ENCODE results near the gene FHIP1B. TPM values are rescaled to one million over a fixed set of nuclear protein-coding genes. Genes with fewer than 3 reads are reported as not detected.
"Not testable (repeated sequence)": the region's sequence is repeated elsewhere in the genome, so short reads cannot be mapped to it uniquely, and the experiment has no call there.

Gene FHIP1B
- total RNA-seq: 10 to 100 TPM; 36.3 to 77.6 (median 41.1) TPM
- 10 to 100 TPM; 14.9 to 41.6 (median 39.1) TPM for polyA plus RNA-seq
- long read RNA-seq, donor 1, partial matches to known transcripts: 6 of 8 reads
- long read RNA-seq, donor 1, other reads (novel, unspliced or antisense): 0 of 8 reads
- long read RNA-seq, donor 2, transcript FAM160A2-202 (12 exons, 3,354 nt): major isoform, 5 of 12 reads
- long read RNA-seq, donor 2, partial matches to known transcripts: 0 of 12 reads
- long read RNA-seq, donor 2, other reads (novel, unspliced or antisense): 0 of 12 reads

DNA sequence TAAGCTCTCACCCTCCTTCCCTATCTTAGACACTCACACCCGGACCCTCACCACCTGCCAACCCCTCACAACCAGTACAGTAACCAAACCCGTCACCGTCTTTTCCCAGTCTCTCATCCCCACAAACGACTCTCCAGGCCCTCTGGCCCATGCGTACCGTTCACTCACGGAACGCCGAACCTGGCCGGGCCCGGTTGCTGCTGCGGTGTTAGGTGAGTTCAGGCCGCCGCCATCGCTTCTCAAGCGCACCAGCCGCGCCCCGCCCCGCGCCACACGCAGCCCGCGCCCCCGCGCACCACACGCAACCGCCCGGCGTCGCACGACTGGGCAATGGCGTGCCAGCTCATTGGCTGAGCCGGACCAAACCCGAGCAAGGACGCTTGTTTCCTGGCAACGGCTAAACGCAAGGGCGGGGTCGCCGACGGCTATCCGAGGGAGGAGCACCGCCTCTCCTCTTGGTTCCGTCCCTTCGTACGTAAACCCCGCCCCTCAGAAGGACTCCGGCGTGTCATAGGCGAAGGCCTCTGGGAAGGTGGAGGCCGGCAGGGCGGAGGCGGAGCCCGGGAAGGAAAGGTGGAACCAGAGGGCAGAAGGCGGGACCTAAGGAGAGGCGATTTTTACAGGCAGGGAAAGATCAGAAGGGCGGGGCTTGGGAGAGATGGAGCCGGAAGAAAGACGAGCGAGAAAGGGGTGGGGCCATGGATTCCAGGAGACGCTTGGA is at the start of gene FHIP1B:
FHIP1B (minus strand) TSS at position 250 of the 721 bp plus-strand sequence. CDS start 10,120 bp downstream, outside the sequence.
- Histone ChIP-seq H3K4me1 (peaks cover 6 to 58% (median 40%) of the 10 kb centered on the region in 6 donors), H3K27ac (peak within 1 kb of the TSS; percentile 82 to 94 (median 86)), H3K36me3 (no peaks in the 10 kb centered on the region), H3K9me3 (no peaks in the 10 kb centered on the region), H3K27me3 (replicated peaks in 1 of 7) (peaks cover 0 to 3% (median 0%) of the 10 kb centered on the region in 7 donors), H3K4me3 (peak within 1 kb of the TSS; percentile 63 to 93 (median 70))
- intact Hi-C loops (cut with DNase I; ENCODE audit: low total_unique reads): no loop called here
- TF ChIP-seq, protein P1, sequence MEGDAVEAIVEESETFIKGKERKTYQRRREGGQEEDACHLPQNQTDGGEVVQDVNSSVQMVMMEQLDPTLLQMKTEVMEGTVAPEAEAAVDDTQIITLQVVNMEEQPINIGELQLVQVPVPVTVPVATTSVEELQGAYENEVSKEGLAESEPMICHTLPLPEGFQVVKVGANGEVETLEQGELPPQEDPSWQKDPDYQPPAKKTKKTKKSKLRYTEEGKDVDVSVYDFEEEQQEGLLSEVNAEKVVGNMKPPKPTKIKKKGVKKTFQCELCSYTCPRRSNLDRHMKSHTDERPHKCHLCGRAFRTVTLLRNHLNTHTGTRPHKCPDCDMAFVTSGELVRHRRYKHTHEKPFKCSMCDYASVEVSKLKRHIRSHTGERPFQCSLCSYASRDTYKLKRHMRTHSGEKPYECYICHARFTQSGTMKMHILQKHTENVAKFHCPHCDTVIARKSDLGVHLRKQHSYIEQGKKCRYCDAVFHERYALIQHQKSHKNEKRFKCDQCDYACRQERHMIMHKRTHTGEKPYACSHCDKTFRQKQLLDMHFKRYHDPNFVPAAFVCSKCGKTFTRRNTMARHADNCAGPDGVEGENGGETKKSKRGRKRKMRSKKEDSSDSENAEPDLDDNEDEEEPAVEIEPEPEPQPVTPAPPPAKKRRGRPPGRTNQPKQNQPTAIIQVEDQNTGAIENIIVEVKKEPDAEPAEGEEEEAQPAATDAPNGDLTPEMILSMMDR (IDR thresholded peaks at IDR 0.05 in 8 of 11, conservative IDR thresholded peaks at IDR 0.05 in 3 of 11): peak in 4 of 11 experiments; percentile 21 to 54 (median 44)
- TF ChIP-seq POLR2AphosphoS5 (IDR thresholded peaks at IDR 0.05): peak; percentile 91 to 96 (median 93)
- TF ChIP-seq POLR2A (IDR thresholded peaks at IDR 0.05): peak in 1 of 3 donors; percentile 14
- 0 to 1% (median 1%) methylated on average over 40 to 62 of the region's 62 CpGs for WGBS, 5 donors
- peak; percentile 100 for DNase-seq

DNA sequence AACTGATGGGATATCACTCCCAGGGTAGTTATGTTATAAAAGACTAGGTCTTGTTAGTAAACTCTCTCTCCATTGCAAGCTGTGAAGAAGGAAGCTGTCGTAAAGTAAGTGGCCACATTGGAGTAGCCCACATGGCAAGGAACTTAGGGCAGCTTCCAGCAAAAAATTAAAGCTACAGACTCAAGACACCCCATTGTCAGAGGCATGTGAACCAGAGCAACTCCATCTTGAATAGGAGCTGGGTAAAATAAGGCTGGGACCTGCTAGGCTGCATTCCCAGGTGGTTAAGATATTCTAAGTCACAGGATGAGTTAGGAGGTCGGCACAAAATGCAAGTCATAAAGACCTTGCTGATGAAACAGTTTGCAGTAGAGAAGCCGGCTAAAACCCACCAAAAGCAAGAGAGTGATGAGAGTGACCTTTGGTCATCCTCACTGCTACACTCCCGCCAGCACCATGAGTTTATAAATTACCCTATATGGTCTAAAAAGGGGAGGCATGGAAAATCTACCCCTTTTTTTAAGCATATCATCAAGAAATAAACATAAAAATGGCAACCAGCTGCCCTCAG is 49.1 kb upstream of the FHIP1B start:
- intact Hi-C loops (cut with DNase I; ENCODE audit: low total_unique reads): no loop called here
- DNase-seq: no peak
- TF ChIP-seq, protein P1 (IDR thresholded peaks at IDR 0.05 in 8 of 11, conservative IDR thresholded peaks at IDR 0.05 in 3 of 11): no peak
- TF ChIP-seq POLR2AphosphoS5 (IDR thresholded peaks at IDR 0.05) (no peak), POLR2A (IDR thresholded peaks at IDR 0.05) (no peak)
- 54 to 79% (median 72%) methylated on average over 4 of the region's 4 CpGs for WGBS, 5 donors
- H3K4me3 ChIP-seq: no peak overlapping the region
- no peak overlapping the region for H3K27ac ChIP-seq
- no peaks in the 10 kb centered on the region for H3K36me3 ChIP-seq
- H3K27me3 ChIP-seq (replicated peaks in 1 of 7): peaks cover 0 to 27% (median 0%) of the 10 kb centered on the region in 7 donors
- H3K4me1 ChIP-seq: no peaks in the 10 kb centered on the region
- no peaks in the 10 kb centered on the region for H3K9me3 ChIP-seq

DNA sequence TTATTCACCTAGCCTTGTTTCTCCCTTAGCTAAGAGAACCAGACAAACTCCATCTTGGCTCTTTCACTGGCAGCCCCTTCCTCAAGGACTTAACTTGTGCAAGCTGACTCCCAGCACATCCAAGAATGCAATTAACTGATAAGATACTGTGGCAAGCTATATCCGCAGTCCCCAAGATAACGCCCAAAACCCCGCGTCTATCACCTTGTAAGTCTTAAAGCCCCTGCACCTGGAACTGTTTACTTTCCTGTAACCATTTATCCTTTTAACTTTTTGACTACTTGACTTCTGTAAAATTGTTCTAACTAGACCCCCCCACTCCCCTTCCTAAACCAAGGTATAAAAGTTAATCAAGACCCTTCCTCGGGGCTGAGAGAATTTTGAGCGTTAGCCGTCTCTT is 46.4 kb upstream of the FHIP1B start:
- 51 to 63% (median 57%) methylated on average over 7 of the region's 7 CpGs for WGBS, 5 donors
- H3K27me3 ChIP-seq (replicated peaks in 1 of 7): peaks cover 0 to 31% (median 0%) of the 10 kb centered on the region in 7 donors
- H3K36me3 ChIP-seq; H3K4me3 ChIP-seq; intact Hi-C loops (cut with DNase I; ENCODE audit: low total_unique reads); H3K9me3 ChIP-seq; H3K4me1 ChIP-seq; DNase-seq; H3K27ac ChIP-seq: not testable (repeated sequence)

DNA sequence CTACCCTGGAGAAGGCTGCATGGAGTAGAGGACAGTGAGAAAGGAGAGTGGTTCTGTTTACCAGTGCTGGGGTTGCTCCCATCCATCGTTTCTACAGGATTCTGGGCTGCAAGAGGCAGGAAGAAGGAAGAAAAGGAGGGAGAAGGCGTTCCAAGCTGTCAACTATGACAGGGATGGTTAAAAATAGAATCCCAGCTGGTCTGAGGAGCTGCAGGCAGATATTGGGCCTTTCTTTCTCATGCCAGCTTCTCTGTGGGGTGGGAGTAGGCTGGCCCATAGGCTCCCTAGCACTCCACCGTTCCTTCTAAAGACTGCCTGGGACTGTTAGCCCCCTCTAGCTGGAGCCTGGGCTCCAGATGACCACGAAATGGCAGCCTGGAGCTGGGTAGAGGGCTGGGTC is 38.8 kb upstream of the FHIP1B start:
- intact Hi-C loops (cut with DNase I; ENCODE audit: low total_unique reads): no loop called here

More for the DNA sequence above, 38.8 kb upstream of the FHIP1B start:
- Histone ChIP-seq H3K27ac (no peak overlapping the region), H3K9me3 (peaks cover 0 to 9% (median 0%) of the 10 kb centered on the region in 8 donors), H3K4me1 (no peaks in the 10 kb centered on the region), H3K27me3 (replicated peaks in 1 of 7) (peaks cover 0 to 40% (median 0%) of the 10 kb centered on the region in 7 donors), H3K4me3 (no peak overlapping the region), H3K36me3 (no peaks in the 10 kb centered on the region)
- 47 to 61% (median 55%) methylated on average over 4 of the region's 4 CpGs for WGBS, 5 donors
- TF ChIP-seq POLR2A (IDR thresholded peaks at IDR 0.05) (no peak), POLR2AphosphoS5 (IDR thresholded peaks at IDR 0.05) (no peak)
- TF ChIP-seq, protein P1 (IDR thresholded peaks at IDR 0.05 in 8 of 11, conservative IDR thresholded peaks at IDR 0.05 in 3 of 11): no peak
- no peak for DNase-seq

Measured in spleen (tissue), 13 donors.